IPS DF 6.9 (cell line): ENCODE results near the gene DIRAS1.

ENCODE experiments used
- DNase-seq: peaks from one replicate; pipeline ENCODE4 v3.0.0-alpha.2; 2013; ENCODE audit warnings: low read depth, low spot score
- H3K27ac ChIP-seq: one replicate; pipeline ENCODE4 v1.5.1; 2013; ENCODE audit warnings: low read length, control low read depth
- H3K27me3 ChIP-seq: 2 replicates; pipeline ENCODE4 v1.6.1; 2013; ENCODE audit warnings: mild to moderate bottlenecking, low read length; ENCODE audit not compliant: control insufficient read depth, insufficient read depth
- H3K36me3 ChIP-seq: 2 replicates; pipeline ENCODE4 v1.6.1; 2013; ENCODE audit warnings: low read length; ENCODE audit not compliant: control insufficient read depth, insufficient read depth
- H3K4me1 ChIP-seq: 2 replicates; pipeline ENCODE4 v1.6.1; 2013; ENCODE audit warnings: low read length; ENCODE audit not compliant: control insufficient read depth, insufficient read depth
- H3K4me3 ChIP-seq: 2 replicates; pipeline ENCODE4 v1.5.1; 2013; ENCODE audit warnings: mild to moderate bottlenecking, low read length
- H3K9me3 ChIP-seq: 2 replicates; pipeline ENCODE4 v1.6.1; 2013; ENCODE audit warnings: low read length, inconsistent platforms; ENCODE audit not compliant: control insufficient read depth, insufficient read depth
- WGBS: extraction: QIAGEN DNeasy Blood & Tissue Kit; methylation state at CpG from one replicate; pipeline ENCODE4 v1.1.7; 2013; ENCODE audit warnings: mixed read lengths, missing lambda C conversion rate; ENCODE audit not compliant: insufficient read length, insufficient coverage; 5-methylcytosine and 5-hydroxymethylcytosine counted together

The DIRAS1 gene

DNA sequence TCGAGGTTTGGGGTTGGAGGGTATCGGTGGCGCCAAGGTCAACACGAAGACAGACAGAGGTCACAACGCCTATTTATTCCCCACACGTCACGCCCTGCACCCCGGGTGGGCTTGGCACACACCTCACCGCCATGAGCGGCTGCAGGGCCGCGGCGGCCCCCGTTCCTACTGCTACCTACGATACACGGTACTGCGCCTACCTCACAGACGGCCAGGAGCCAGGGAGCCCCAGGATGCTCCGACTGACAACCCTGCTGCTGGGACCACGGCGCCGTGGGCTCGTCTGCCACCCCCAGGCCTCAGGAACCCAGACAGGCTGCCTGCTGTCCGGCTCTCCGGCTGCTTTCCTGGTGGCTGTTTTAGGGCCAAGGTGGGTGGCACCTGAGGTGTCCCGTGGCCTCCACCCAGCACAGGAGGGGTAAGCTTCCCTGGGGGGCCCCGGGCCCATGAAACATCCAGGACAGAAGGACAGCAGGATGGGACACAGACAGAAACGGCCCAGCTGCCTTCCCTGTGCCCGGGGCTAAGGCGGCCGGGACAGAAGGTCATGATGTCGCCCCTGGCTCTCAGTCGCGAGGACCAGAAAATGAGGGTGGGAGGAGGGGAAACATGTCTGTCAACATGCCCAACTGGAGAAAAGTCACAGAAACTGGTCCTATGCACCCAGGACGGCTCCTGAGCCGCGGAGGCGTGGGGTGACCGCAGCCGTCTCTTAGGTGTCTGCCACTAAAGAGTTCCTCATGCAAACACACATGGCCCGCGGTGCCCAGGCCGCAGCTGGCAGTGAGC, 33.7 kb upstream of the DIRAS1 start:
- Histone ChIP-seq H3K4me3 (no peak overlapping the region), H3K4me1 (no peaks in the 10 kb centered on the region), H3K27me3 (no peaks in the 10 kb centered on the region), H3K27ac (no peak overlapping the region), H3K36me3 (peaks cover 34% of the 10 kb centered on the region), H3K9me3 (no peaks in the 10 kb centered on the region)
- no peak for DNase-seq
- WGBS = no CpG with 5 or more reads among the region's 43 CpGs

DNA sequence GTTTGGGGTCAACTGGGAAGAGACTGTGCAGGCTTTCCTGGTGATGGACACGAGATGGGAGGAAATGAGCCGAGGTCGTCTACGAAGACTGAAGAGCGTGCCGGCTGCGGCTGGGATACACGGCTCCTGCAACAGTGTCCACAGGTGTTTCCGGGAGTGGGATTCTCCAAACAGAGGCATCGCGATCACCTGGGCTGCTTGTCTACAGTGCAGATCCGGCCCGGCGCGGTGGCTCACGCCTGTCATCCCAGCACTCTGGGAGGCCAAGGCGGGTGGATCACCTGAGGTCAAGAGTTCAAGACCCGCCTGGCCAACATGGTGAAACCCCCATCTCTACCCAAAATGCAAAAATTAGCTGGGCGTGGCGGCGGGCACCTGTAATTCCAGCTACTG, 30.3 kb upstream of the DIRAS1 start:
- no CpG with 5 or more reads among the region's 21 CpGs for WGBS
- no peaks in the 10 kb centered on the region for H3K4me1 ChIP-seq
- H3K27ac ChIP-seq = no peak overlapping the region
- no peaks in the 10 kb centered on the region for H3K27me3 ChIP-seq
- no peaks in the 10 kb centered on the region for H3K9me3 ChIP-seq
- no peak for DNase-seq
- H3K4me3 ChIP-seq = no peak overlapping the region
- peaks cover 14% of the 10 kb centered on the region for H3K36me3 ChIP-seq

DNA sequence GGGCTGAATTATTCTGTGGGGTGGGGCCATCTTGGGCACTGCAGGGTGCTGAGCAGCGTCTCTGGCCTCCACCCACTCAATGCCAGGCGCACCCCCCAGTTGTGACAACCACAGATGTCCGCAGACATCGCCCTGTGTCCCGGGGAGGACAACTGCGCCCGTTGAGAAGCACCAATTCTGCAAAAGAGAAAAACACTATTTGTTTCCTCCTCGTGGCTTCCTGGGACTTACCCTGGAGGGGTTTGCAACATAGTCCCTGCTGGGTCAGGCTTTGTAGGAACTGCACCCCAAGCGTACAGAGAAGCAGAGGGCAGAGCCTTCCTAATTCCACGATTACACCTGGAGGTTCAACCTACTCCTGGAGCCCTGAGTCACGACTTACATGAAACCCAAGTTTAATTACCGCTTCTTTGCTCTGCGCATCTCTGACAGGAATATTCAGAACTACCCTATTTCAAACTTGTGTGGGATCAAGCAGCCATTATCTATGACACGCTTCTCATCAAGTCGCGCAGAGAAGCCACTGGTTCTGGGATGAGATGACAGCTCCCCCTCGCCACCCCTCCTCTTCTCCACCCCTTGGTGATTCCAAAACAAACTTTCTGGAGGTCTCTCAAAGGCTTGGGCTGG, 29.8 kb upstream of the DIRAS1 start:
- Histone ChIP-seq H3K27ac (no peak overlapping the region), H3K36me3 (peaks cover 13% of the 10 kb centered on the region), H3K4me3 (no peak overlapping the region), H3K27me3 (no peaks in the 10 kb centered on the region), H3K4me1 (no peaks in the 10 kb centered on the region), H3K9me3 (no peaks in the 10 kb centered on the region)
- no CpG with 5 or more reads among the region's 17 CpGs for WGBS
- DNase-seq = no peak

DNA sequence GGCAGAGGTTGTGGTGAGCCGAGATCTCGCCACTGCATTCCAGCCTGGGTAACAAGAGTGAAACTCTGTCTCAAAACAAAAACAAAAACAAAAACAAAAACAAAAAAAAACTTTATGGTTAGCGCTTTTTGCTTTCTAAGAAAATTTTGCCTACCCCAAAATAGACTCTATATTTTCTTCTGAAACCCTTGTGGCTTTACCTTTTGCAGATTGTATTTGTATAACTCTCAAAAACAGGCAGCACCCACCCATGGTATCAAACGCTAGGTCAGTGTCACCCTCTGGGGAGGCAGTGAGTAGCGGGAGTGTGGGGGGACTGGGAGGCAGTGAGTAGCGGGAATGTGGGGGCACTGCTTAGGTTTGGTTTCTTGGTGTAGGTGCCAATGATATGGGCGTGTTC, 26.2 kb upstream of the DIRAS1 start:
- Histone ChIP-seq H3K27me3 (no peaks in the 10 kb centered on the region), H3K9me3 (no peaks in the 10 kb centered on the region), H3K36me3 (no peaks in the 10 kb centered on the region), H3K4me3 (no peak overlapping the region), H3K27ac (no peak overlapping the region), H3K4me1 (no peaks in the 10 kb centered on the region)
- DNase-seq = no peak
- no CpG with 5 or more reads among the region's 7 CpGs for WGBS

DNA sequence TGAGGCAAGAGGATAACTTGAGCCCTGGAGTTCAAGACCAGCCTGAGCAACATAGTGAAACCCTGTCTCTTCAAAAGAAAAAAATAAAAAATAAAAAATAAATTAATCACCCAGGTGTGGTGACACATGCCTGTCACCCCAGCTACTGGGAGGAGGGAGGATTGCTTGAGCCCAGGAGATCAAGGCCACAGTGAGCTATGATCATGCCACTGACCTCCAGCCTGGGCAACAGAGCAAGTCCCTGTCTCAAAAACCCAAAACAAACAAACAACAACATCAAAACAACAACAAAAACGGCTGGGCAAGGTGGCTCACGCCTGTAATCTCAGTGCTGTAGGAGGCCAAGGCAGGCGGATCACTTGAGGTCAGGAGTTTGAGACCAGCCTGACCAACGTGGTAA, 22.9 kb upstream of the DIRAS1 start:
- WGBS = no CpG with 5 or more reads among the region's 4 CpGs
- no peak overlapping the region for H3K4me3 ChIP-seq
- H3K9me3 ChIP-seq = no peaks in the 10 kb centered on the region
- no peaks in the 10 kb centered on the region for H3K27me3 ChIP-seq
- no peaks in the 10 kb centered on the region for H3K4me1 ChIP-seq
- H3K27ac ChIP-seq = no peak overlapping the region
- DNase-seq = no peak
- no peaks in the 10 kb centered on the region for H3K36me3 ChIP-seq

DNA sequence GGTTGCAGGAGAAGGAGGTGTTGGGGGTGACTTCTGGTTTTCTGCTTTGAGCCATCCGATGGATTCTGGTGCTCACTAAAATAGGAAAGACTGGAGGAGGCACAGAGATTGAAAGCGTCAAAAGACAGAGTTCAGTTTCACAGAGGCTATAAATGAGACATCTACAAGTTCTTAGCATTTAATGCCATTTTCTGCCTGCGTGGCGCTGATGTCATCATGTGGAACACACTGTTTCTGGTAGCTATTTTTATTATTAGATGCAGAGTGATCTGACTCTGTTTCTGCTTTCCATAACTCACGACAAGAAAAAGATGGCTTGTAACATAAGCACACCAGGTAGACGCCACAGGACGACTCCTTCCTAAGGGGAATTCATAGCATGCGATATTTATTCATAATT, 21.9 kb upstream of the DIRAS1 start:
- DNase-seq = no peak
- Histone ChIP-seq H3K27me3 (no peaks in the 10 kb centered on the region), H3K9me3 (no peaks in the 10 kb centered on the region), H3K4me3 (no peak overlapping the region), H3K27ac (no peak overlapping the region), H3K36me3 (no peaks in the 10 kb centered on the region), H3K4me1 (no peaks in the 10 kb centered on the region)
- WGBS = no CpG with 5 or more reads among the region's 8 CpGs

DNA sequence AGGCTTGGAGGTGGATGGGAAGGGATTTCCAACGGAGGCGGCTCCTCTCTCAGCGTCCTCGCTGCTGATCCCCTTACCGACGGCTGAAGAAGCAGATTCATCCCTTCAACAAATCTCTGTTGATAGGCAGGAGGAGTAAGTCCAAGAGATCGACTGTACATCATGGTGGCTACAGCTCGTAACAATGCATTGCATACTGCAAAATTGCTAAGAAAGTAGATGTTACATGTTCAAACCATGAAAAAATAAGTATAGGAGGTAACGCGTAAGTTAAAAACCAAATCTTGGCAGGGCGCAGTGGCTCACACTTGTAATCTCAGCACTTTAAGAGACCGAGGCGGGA, 19.1 kb upstream of the DIRAS1 start:
- Histone ChIP-seq H3K4me3 (no peak overlapping the region), H3K27ac (no peak overlapping the region), H3K27me3 (no peaks in the 10 kb centered on the region), H3K9me3 (no peaks in the 10 kb centered on the region), H3K36me3 (peaks cover 16% of the 10 kb centered on the region; the same call in 1 of the 2 replicates), H3K4me1 (no peaks in the 10 kb centered on the region)
- no CpG with 5 or more reads among the region's 13 CpGs for WGBS
- no peak for DNase-seq

DNA sequence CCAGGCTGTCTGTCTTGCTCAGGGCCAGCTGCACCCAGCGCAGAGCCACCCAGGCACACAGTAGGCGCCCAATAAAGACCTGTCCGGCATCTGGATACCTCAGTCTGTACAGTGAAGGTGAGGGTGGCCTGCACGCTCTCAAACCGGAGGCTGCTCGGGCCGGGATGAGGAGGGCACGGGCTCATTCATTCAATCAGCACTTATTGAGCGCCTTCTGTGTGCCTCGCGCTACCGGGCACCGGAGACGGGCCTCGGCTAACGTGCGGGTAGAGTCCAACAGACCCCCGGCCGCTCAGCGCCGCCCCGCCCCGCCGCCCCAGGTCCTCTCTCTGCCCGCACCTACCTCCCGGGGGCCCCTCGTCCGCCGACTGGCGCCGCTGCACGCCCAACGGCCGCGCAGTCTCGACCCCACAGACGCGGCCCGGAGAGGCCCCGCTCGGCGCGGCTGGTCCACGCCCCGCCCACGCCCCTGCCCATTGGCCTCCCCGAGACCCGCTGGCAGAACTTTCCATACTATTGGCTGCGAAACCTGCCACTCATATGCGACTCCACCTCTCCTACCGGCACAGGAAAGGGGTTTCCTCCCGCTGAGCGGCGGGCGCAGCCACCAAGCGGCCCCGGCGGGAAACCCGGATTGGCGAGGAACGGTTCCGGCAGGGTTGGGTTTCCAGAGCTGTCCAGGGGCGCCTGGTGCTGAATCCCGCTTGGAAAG, 18.6 kb upstream of the DIRAS1 start, which contains the start of gene SLC39A3:
Gene SLC39A3, minus strand, starts transcription at position 416 of the 712 bp plus-strand sequence. CDS start 2,760 bp downstream, outside the sequence.
- no peaks in the 10 kb centered on the region for H3K9me3 ChIP-seq
- peak; percentile 97 for DNase-seq
- peak within 1 kb of the TSS; percentile 67 for H3K4me3 ChIP-seq
- H3K27ac ChIP-seq = no peak within 1 kb of the TSS
- no peaks in the 10 kb centered on the region for H3K27me3 ChIP-seq
- H3K36me3 ChIP-seq = peaks cover 22% of the 10 kb centered on the region; the same call in 1 of the 2 replicates
- WGBS = no CpG with 5 or more reads among the region's 64 CpGs
- no peaks in the 10 kb centered on the region for H3K4me1 ChIP-seq

DNA sequence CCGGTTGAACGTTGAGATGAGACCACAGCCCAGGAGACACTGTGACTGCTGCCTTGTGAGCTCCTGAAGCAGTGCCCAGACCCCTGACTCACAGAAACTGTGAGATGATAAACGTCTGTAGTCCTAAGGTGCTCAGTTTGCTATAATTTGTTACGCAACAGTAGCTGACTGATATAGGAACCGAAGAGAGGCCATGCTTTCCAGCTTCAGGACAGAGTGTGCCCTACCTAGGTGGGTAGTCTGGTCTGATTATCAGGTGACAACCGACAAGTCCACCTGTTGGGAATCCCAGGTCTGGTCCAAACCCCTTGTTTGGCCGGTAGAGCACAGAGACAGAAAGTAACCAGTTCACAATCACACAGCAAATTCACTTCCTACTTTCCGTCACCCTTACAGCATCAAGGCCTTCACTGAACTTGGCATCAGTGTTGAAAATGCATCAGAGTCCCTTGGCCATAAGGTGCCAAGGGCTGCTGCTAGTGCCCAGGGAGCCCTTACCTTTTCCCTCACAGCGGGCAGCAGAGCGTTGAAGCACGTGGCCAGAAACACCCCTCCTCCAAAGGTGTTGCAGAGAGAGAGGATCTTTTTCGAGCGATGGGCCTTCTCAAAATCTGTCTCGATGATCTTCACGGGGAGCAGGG, 15.5 kb upstream of the DIRAS1 start:
- H3K27ac ChIP-seq = no peak overlapping the region
- DNase-seq = no peak
- no peak overlapping the region for H3K4me3 ChIP-seq
- H3K9me3 ChIP-seq = no peaks in the 10 kb centered on the region
- no CpG with 5 or more reads among the region's 15 CpGs for WGBS
- no peaks in the 10 kb centered on the region for H3K4me1 ChIP-seq
- peaks cover 25% of the 10 kb centered on the region for H3K36me3 ChIP-seq
- no peaks in the 10 kb centered on the region for H3K27me3 ChIP-seq

DNA sequence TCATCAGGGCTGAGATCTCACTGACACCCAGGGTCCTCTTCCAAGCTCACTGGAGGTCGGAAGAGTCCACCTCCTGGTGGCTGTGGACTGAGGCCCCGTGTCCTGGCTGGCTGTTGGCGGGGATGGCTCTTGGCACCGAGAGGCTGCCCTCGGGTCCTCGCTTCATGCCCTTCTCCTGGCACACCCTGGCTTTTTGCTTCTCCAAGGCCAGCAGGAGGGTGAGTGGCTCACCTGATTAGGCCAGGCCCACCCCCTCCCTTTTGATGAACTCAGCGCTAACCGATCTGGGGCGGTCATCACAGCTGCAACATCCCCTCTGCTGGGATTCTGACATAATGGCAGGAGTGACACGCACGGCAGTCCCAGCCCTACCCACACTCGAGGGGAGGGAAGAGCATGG, 14.2 kb upstream of the DIRAS1 start:
- Histone ChIP-seq H3K9me3 (no peaks in the 10 kb centered on the region), H3K36me3 (peaks cover 25% of the 10 kb centered on the region)

More for the DNA sequence above, 14.2 kb upstream of the DIRAS1 start:
- Histone ChIP-seq H3K27me3 (no peaks in the 10 kb centered on the region), H3K4me1 (no peaks in the 10 kb centered on the region), H3K4me3 (no peak overlapping the region), H3K27ac (no peak overlapping the region)
- no CpG with 5 or more reads among the region's 12 CpGs for WGBS
- no peak for DNase-seq
